Aorta (tissue), 5 donors: ENCODE results near the gene PLK1. TPM values are rescaled to one million over a fixed set of nuclear protein-coding genes. Genes with fewer than 3 reads are reported as not detected.
"Not testable (repeated sequence)": the region's sequence is repeated elsewhere in the genome, so short reads cannot be mapped to it uniquely, and the experiment has no call there.

Source experiments
- ATAC-seq: fragments of 200-7000 bp; cut with Tn5 transposase; one replicate; pipeline ENCODE4 v1.9.1; 2022; ENCODE audit warnings: moderate library complexity; ENCODE audit not compliant: low FRiP score
- DNase-seq, 2 donors: peaks; one replicate each; pipeline ENCODE4 v3.0.0-alpha.2; 2020
- H3K27ac ChIP-seq, 2 donors: one replicate each; pipeline ENCODE4 v1.5.1; 2013; ENCODE audit warnings: low read length in 2 of 2, mild to moderate bottlenecking in 2 of 2, moderate library complexity in 2 of 2, control low read depth in 1 of 2, inconsistent platforms in 1 of 2, low read depth in 1 of 2
- H3K27me3 ChIP-seq, 2 donors: one replicate each; pipeline ENCODE4 v1.6.1; 2013; ENCODE audit warnings: control low read depth in 1 of 2, low read length in 1 of 2, mild to moderate bottlenecking in 1 of 2, moderate library complexity in 1 of 2; ENCODE audit not compliant: insufficient read depth in 2 of 2, control insufficient read depth in 1 of 2
- H3K36me3 ChIP-seq, 2 donors: one replicate each; pipeline ENCODE4 v1.6.1; 2013; ENCODE audit warnings: control low read depth in 1 of 2, low read length in 1 of 2, mild to moderate bottlenecking in 1 of 2; ENCODE audit not compliant: insufficient read depth in 2 of 2, control insufficient read depth in 1 of 2
- H3K4me1 ChIP-seq, 2 donors: one replicate each; pipeline ENCODE4 v1.6.1; 2013; ENCODE audit warnings: low read length in 2 of 2, control low read depth in 1 of 2, mild to moderate bottlenecking in 1 of 2, moderate library complexity in 1 of 2; ENCODE audit not compliant: insufficient read depth in 2 of 2, control insufficient read depth in 1 of 2
- H3K4me3 ChIP-seq, 2 donors: one replicate each; pipeline ENCODE4 v1.5.1; 2013; ENCODE audit warnings: low read length in 2 of 2, control low read depth in 1 of 2, mild to moderate bottlenecking in 1 of 2
- H3K9me3 ChIP-seq: one replicate; pipeline ENCODE4 v1.6.1; 2013; ENCODE audit warnings: mild to moderate bottlenecking, low read length; ENCODE audit not compliant: control insufficient read depth
- WGBS, 2 donors: extraction: QIAGEN DNeasy Blood & Tissue Kit; methylation state at CpG; one replicate each; pipeline ENCODE4 v1.1.7; 2013; 5-methylcytosine and 5-hydroxymethylcytosine counted together
- intact Hi-C, 2 donors: fragments of 100-400 bp; cut with DNase I; formaldehyde crosslinking; loops; one replicate each; pipeline versions ENCODE4 v1.14.2 to v1.15.0; 2022
- polyA plus RNA-seq, 2 donors: library from polyadenylated mRNA; stranded (reverse); fragments of 200-250 nt; gene quantifications; one replicate each; pipeline ENCODE4 v1.2.3, GENCODE V29; 2013
- total RNA-seq, 2 donors: library from RNA; stranded (reverse); fragmentation: NEBNext Ultra II Directional; extraction: Animal tissue kit (Norgen Biotek cat#: 25700); gene quantifications; one replicate each; pipeline ENCODE4 v1.2.1, GENCODE V29; 2021
- donor health status: healthy with polysubstance abuse.
- donor health status: Bipolar disorder and iron deficiency.
- donor health status: DM: no; HTN: no; CAD: no.
- donor health status: DM: no; HTN: no; CAD: no.
- donor health status: DM: yes; HTN: yes; CAD: no.

Gene PLK1
- total and polyA plus RNA-seq, 4 donors = 0.88 to 4.7 (median 2.4) TPM

GRCh38 chr16:23729503-23730424 lies 51.1 kb downstream of the PLK1 start:
- Histone ChIP-seq H3K4me1 (no peaks in the 10 kb centered on the region), H3K4me3 (no peak overlapping the region), H3K36me3 (no peaks in the 10 kb centered on the region), H3K27me3 (no peaks in the 10 kb centered on the region), H3K9me3 (no peaks in the 10 kb centered on the region), H3K27ac (no peak overlapping the region)
- DNase-seq (no peak), ATAC-seq (no peak)
- WGBS, 2 donors = 75 to 77% methylated on average over 12 of the region's 12 CpGs
- intact Hi-C loops = loop anchor here in 1 of 2 donors (10.0 kb wide), 1 partner anchor 305 kb away; no protein-coding TSS in a partner anchor

GRCh38 chr16:23734176-23734893 lies 55.6 kb downstream of the PLK1 start:
- 46% methylated on average over 19 of the region's 19 CpGs for WGBS, 2 donors
- no peaks in the 10 kb centered on the region for H3K4me1 ChIP-seq
- no peak overlapping the region for H3K4me3 ChIP-seq
- no peaks in the 10 kb centered on the region for H3K27me3 ChIP-seq
- DNase-seq (no peak), ATAC-seq (no peak)
- H3K36me3 ChIP-seq = no peaks in the 10 kb centered on the region
- intact Hi-C loops = loop anchor here in 1 of 2 donors (10.0 kb wide), 1 partner anchor 300 kb away; no protein-coding TSS in a partner anchor
- H3K9me3 ChIP-seq = no peaks in the 10 kb centered on the region
- H3K27ac ChIP-seq = no peak overlapping the region

- H3K36me3 ChIP-seq = not testable (repeated sequence)
- intact Hi-C loops = loop anchor here in 1 of 2 donors (10.0 kb wide), 1 partner anchor 297 kb away; no protein-coding TSS in a partner anchor
- WGBS, 2 donors = 76 to 88% methylated on average over 1 of the region's 1 CpG
These were observed 58.8 kb downstream of the PLK1 start for GRCh38 chr16:23737423-23738028.

GRCh38 chr16:23739516-23739915 lies 60.8 kb downstream of the PLK1 start:
- 50 to 53% methylated on average over 1 of the region's 1 CpG for WGBS, 2 donors
- intact Hi-C loops = loop anchor here in 1 of 2 donors (10.0 kb wide), 1 partner anchor 295 kb away; no protein-coding TSS in a partner anchor
- Histone ChIP-seq H3K36me3 (no peaks in the 10 kb centered on the region), H3K27ac (no peak overlapping the region), H3K27me3 (no peaks in the 10 kb centered on the region), H3K4me3 (no peak overlapping the region), H3K4me1 (no peaks in the 10 kb centered on the region), H3K9me3 (peaks cover 3% of the 10 kb centered on the region)
- no peak for ATAC-seq
- DNase-seq = no peak

More at GRCh38 chr16:23737423-23738028, 58.8 kb downstream of the PLK1 start:
- not testable (repeated sequence) for H3K27me3 ChIP-seq, H3K4me3 ChIP-seq, H3K4me1 ChIP-seq, ATAC-seq, H3K9me3 ChIP-seq, DNase-seq, H3K27ac ChIP-seq

Other genes with a start within 250 kb of the PLK1 start
- gene COG7, start 225.7 kb upstream of the PLK1 start, total RNA-seq = 10 to 100 TPM; 15.6 to 30.0 TPM
- gene COG7, start 225.7 kb upstream of the PLK1 start, polyA plus RNA-seq = 10 to 100 TPM; 12.5 to 50.2 TPM
- 10 to 100 TPM; 48.2 to 84.9 TPM for gene GGA2, start 168.4 kb upstream of the PLK1 start, total RNA-seq
- gene GGA2, start 168.4 kb upstream of the PLK1 start, polyA plus RNA-seq = 10 to 100 TPM; 12.0 to 18.0 TPM
- gene EARS2, start 121.5 kb upstream of the PLK1 start, total RNA-seq = 10 to 100 TPM; 10.8 to 14.9 TPM
- gene EARS2, start 121.5 kb upstream of the PLK1 start, polyA plus RNA-seq = 1 to 10 TPM; 4.8 to 6.3 TPM
- gene UBFD1, start 121.2 kb upstream of the PLK1 start, total RNA-seq = 10 to 100 TPM; 43.8 to 55.4 TPM
- gene UBFD1, start 121.2 kb upstream of the PLK1 start, polyA plus RNA-seq = 10 to 100 TPM; 12.3 to 12.8 TPM
- 10 to 100 TPM; 46.1 to 48.7 TPM for gene NDUFAB1, start 82.6 kb upstream of the PLK1 start, total RNA-seq
- gene NDUFAB1, start 82.6 kb upstream of the PLK1 start, polyA plus RNA-seq = 100 to 1,000 TPM; 134 to 180 TPM
- gene PALB2, start 37.6 kb upstream of the PLK1 start, total RNA-seq = 1 to 10 TPM; 7.7 to 9.5 TPM
- 10 to 100 TPM in 1 of 2 donors, 1 to 10 TPM in 1; 3.5 to 10.9 TPM for gene PALB2, start 37.6 kb upstream of the PLK1 start, polyA plus RNA-seq
- gene DCTN5, start 37.4 kb upstream of the PLK1 start, total RNA-seq = 10 to 100 TPM; 40.1 to 44.7 TPM
- gene DCTN5, start 37.4 kb upstream of the PLK1 start, polyA plus RNA-seq = 10 to 100 TPM in 1 of 2 donors, 1 to 10 TPM in 1; 9.0 to 18.1 TPM
- not detected for gene ERN2, start 34.3 kb downstream of the PLK1 start, total RNA-seq
- gene ERN2, start 34.3 kb downstream of the PLK1 start, polyA plus RNA-seq = under 1 TPM; 0.10 to 0.50 TPM
- under 1 TPM in 1 of 2 donors, not detected in 1; 0.13 TPM for gene CHP2, start 76.1 kb downstream of the PLK1 start, total RNA-seq
- 10 to 100 TPM in 1 of 2 donors, under 1 TPM in 1; 0.23 to 55.2 TPM for gene CHP2, start 76.1 kb downstream of the PLK1 start, polyA plus RNA-seq
- gene PRKCB, start 157.1 kb downstream of the PLK1 start, total RNA-seq = 10 to 100 TPM in 1 of 2 donors, 1 to 10 TPM in 1; 6.3 to 16.7 TPM
- 1 to 10 TPM in 1 of 2 donors, under 1 TPM in 1; 0.28 to 4.5 TPM for gene PRKCB, start 157.1 kb downstream of the PLK1 start, polyA plus RNA-seq